ENCODE results near the gene IGSF8. TPM values are rescaled to one million over a fixed set of nuclear protein-coding genes. Genes with fewer than 3 reads are reported as not detected.

Gene IGSF8
- total and polyA plus RNA-seq, 2 donors (not counting 3 experiments of a cell fraction or from before 2014, with no cell fraction given) = 9.5 to 17.5 TPM

- Histone ChIP-seq H2AFZ (ENCODE audit: low read depth, low read length) (no peak overlapping the region), H3K4me1 (ENCODE audit: control insufficient read depth, extremely low read depth, insufficient read depth, low read length) (no peaks in the 10 kb centered on the region), H3K4me3 (replicated peaks in 1 of 3; ENCODE audit: insufficient read depth in 1 of 3, low read depth in 1 of 3, low read length in 3 of 3) (no peak overlapping the region), H3K9me1 (replicated peaks; ENCODE audit: control insufficient read depth, extremely low read depth, insufficient read depth, low read length) (no peaks in the 10 kb centered on the region), H3K36me3 (ENCODE audit: control insufficient read depth in 2 of 2, extremely low read depth in 1 of 2, insufficient read depth in 2 of 2, low read length in 2 of 2) (no peaks in the 10 kb centered on the region), H3K27ac (ENCODE audit: insufficient read depth, low read depth, low read length) (no peak overlapping the region), H3K9me3 (replicated peaks; ENCODE audit: control insufficient read depth, insufficient read depth, low read length) (no peaks in the 10 kb centered on the region), H3K79me2 (ENCODE audit: control insufficient read depth, insufficient read depth, low read length) (no peaks in the 10 kb centered on the region), H3K9ac (replicated peaks; ENCODE audit: extremely low read depth, insufficient read depth, low read length) (no peak overlapping the region), H3K27me3 (ENCODE audit: control insufficient read depth in 2 of 2, insufficient read depth in 2 of 2, low read length in 2 of 2) (peaks cover 2% of the 10 kb centered on the region in 2 experiments), H3K4me2 (ENCODE audit: insufficient read depth, low read length) (no peak overlapping the region), H4K20me1 (replicated peaks; ENCODE audit: control insufficient read depth, extremely low read depth, insufficient read depth, low read length) (no peaks in the 10 kb centered on the region)
- dilution Hi-C loops (cut with MboI; ENCODE audit: extremely low pct_ligation_motif_present, low sequenced_read_pairs) = no loop called here
- POLR2A ChIA-PET = no interaction called here
- DNase-seq (ENCODE audit: low read depth, low spot score) (no peak), FAIRE-seq (no peak)
- CTCF ChIA-PET = interaction anchor here (1.4 kb wide), 1 partner anchor 14 kb away, joined by 7 read pairs; no protein-coding TSS in a partner anchor
- no TSS peak for BruUV-seq (replicated peaks)
- TF ChIP-seq MYC (IDR thresholded peaks at IDR 0.05; ENCODE audit: low read depth, low read length) = no peak
- no peak for TF ChIP-seq JUN (IDR thresholded peaks at IDR 0.05; ENCODE audit: borderline replicate concordance, insufficient read depth, insufficient read length, low read depth)
- no peak for TF ChIP-seq GATA2 (IDR thresholded peaks at IDR 0.05; ENCODE audit: insufficient read depth, insufficient read length, low read depth, low read length)
- TF ChIP-seq POLR2A (IDR thresholded peaks at IDR 0.05; ENCODE audit: low read depth, low read length) = no peak
- no peak for TF ChIP-seq MAX (IDR thresholded peaks at IDR 0.05; ENCODE audit: insufficient read depth, insufficient read length)
- no peak for TF ChIP-seq CTCF (IDR thresholded peaks at IDR 0.05; ENCODE audit: extremely low read depth in 1 of 2, insufficient read depth in 1 of 2, low read depth in 1 of 2, low read length in 2 of 2)
- TF ChIP-seq POLR2AphosphoS5 (IDR thresholded peaks at IDR 0.05; ENCODE audit: insufficient read depth, low read depth, low read length) = no peak
- TF ChIP-seq EZH2 (IDR thresholded peaks at IDR 0.05; ENCODE audit: borderline replicate concordance, low read depth, low read length, severe bottlenecking) = no peak
- no peak for TF ChIP-seq FOS (IDR thresholded peaks at IDR 0.05; ENCODE audit: borderline replicate concordance, insufficient read depth, low read length)
- intact Hi-C loops (cut with micrococcal nuclease) = no loop called here
Observed at GRCh38 chr1:160122978-160123495, 24.6 kb upstream of the IGSF8 start.
